HG03469 (cell line): ENCODE data around the gene ACTL6B.

Experiments used
- ATAC-seq: cut with Tn5 transposase; IDR thresholded peaks from one replicate; pipeline ENCODE4 v1.9.1; 2021; ENCODE audit warnings: mild to moderate bottlenecking, moderate library complexity, moderate number of reproducible peaks; ENCODE audit not compliant: unreplicated experiment

The ACTL6B gene

GRCh38 chr7:100683659-100684533 lies 27.6 kb upstream of the ACTL6B start:
- ATAC-seq, result no peak

- ATAC-seq, result no peak
Measured at GRCh38 chr7:100682991-100683658, 26.9 kb upstream of the ACTL6B start.

GRCh38 chr7:100682228-100682741 lies 26.0 kb upstream of the ACTL6B start:
- ATAC-seq, result no peak

- no peak for ATAC-seq
Measured at GRCh38 chr7:100681491-100682227, 25.4 kb upstream of the ACTL6B start.

- ATAC-seq, result no peak
Measured at GRCh38 chr7:100680576-100681271, 24.5 kb upstream of the ACTL6B start.

- no peak for ATAC-seq
Measured at GRCh38 chr7:100679927-100680575, 23.8 kb upstream of the ACTL6B start.

- no peak for ATAC-seq
Measured at GRCh38 chr7:100679129-100679926, 23.1 kb upstream of the ACTL6B start.

- no peak for ATAC-seq
Measured at GRCh38 chr7:100678291-100678984, 22.2 kb upstream of the ACTL6B start.

- no peak for ATAC-seq
Measured at GRCh38 chr7:100677308-100678267, 21.3 kb upstream of the ACTL6B start.

- ATAC-seq, result no peak
Measured at GRCh38 chr7:100676501-100677306, 20.5 kb upstream of the ACTL6B start.

- no peak for ATAC-seq
Measured at GRCh38 chr7:100675581-100676350, 19.5 kb upstream of the ACTL6B start.

- ATAC-seq, result no peak
Measured at GRCh38 chr7:100675105-100675451, 18.8 kb upstream of the ACTL6B start.

- no peak for ATAC-seq
Measured at GRCh38 chr7:100674411-100675104, 18.3 kb upstream of the ACTL6B start.

GRCh38 chr7:100673942-100674410 lies 17.7 kb upstream of the ACTL6B start:
- ATAC-seq, result no peak

GRCh38 chr7:100673302-100673941 lies 17.2 kb upstream of the ACTL6B start, which contains the start of gene GNB2:
Gene GNB2 (plus strand): TSS chr7:100673740. CDS start chr7:100676266, 2,526 bp downstream.
- ATAC-seq, result peak; percentile 36
